HepG2 (cell line): Measurements from ENCODE around the gene PRRT1B. TPM values are rescaled to one million over a fixed set of nuclear protein-coding genes. Genes with fewer than 3 reads are reported as not detected.

Source experiments
- BHLHE40 ChIP-seq: IDR thresholded peaks from 2 replicates; pipeline ENCODE4 v1.6.1; 2011; ENCODE audit warnings: low read length, improper control_type of control experiment
- CREM ChIP-seq, 2 experiments: sonication (generic) in 1 of 2; formaldehyde crosslinking in 1 of 2; IDR thresholded peaks; 2 replicates each; pipeline versions ENCODE4 v1.4.0 to v1.6.1; 2016 to 2020; ENCODE audit warnings: antibody characterized with exemption in 1 of 2, mild to moderate bottlenecking in 1 of 2, missing genetic modification reagents in 1 of 2
- DMAP1 ChIP-seq: IDR thresholded peaks from 2 replicates; pipeline ENCODE4 v1.6.1; 2016
- ETS1 ChIP-seq: sonication (generic); formaldehyde crosslinking; IDR thresholded peaks from 2 replicates; pipeline ENCODE4 v1.4.0; 2020; ENCODE audit warnings: missing genetic modification reagents
- GATAD2A ChIP-seq: IDR thresholded peaks from 2 replicates; pipeline ENCODE4 v1.6.1; 2016
- HMG20A ChIP-seq: IDR thresholded peaks from 2 replicates; pipeline ENCODE4 v1.6.1; 2016; ENCODE audit warnings: borderline replicate concordance
- HMGA1 ChIP-seq: sonication (generic); formaldehyde crosslinking; conservative IDR thresholded peaks from 2 replicates; pipeline ENCODE4 v1.4.0; 2020; ENCODE audit warnings: missing genetic modification reagents
- HNF1A ChIP-seq, 2 experiments: sonication (generic) in 1 of 2; formaldehyde crosslinking in 1 of 2; IDR thresholded peaks; 2 replicates each; pipeline versions ENCODE4 v1.4.0 to v1.6.1; 2016 to 2020; ENCODE audit warnings: borderline replicate concordance in 1 of 2, low read depth in 1 of 2, mild to moderate bottlenecking in 1 of 2, missing genetic modification reagents in 1 of 2
- JUNB ChIP-seq: sonication (generic); formaldehyde crosslinking; IDR thresholded peaks from 2 replicates; pipeline ENCODE4 v1.8.0; 2022; ENCODE audit warnings: missing genetic modification reagents, mild to moderate bottlenecking, borderline replicate concordance
- KAT8 ChIP-seq: IDR thresholded peaks from 2 replicates; pipeline ENCODE4 v1.6.1; 2016; ENCODE audit warnings: missing genetic modification reagents, missing compliant biosample characterization
- MTA3 ChIP-seq: sonication (generic); formaldehyde crosslinking; IDR thresholded peaks from 2 replicates; pipeline ENCODE4 v1.4.0; 2020; ENCODE audit warnings: missing genetic modification reagents
- MXD1 ChIP-seq: sonication (generic); formaldehyde crosslinking; IDR thresholded peaks from 2 replicates; pipeline ENCODE4 v1.4.0; 2020; ENCODE audit warnings: mild to moderate bottlenecking, missing genetic modification reagents
- ONECUT2 ChIP-seq: sonication (generic); formaldehyde crosslinking; IDR thresholded peaks from 2 replicates; pipeline ENCODE4 v1.4.0; 2020; ENCODE audit warnings: missing genetic modification reagents
- RCOR2 ChIP-seq: IDR thresholded peaks from 2 replicates; pipeline ENCODE4 v1.6.1; 2016; ENCODE audit warnings: missing biosample characterization, missing genetic modification reagents
- RFX3 ChIP-seq: IDR thresholded peaks from 2 replicates; pipeline ENCODE4 v1.6.1; 2016; ENCODE audit warnings: missing biosample characterization, missing genetic modification reagents
- SP5 ChIP-seq: IDR thresholded peaks from 2 replicates; pipeline ENCODE4 v1.6.1; 2016; ENCODE audit warnings: low read depth, borderline replicate concordance
- STAG1 ChIP-seq: sonication (generic); formaldehyde crosslinking; IDR thresholded peaks from 2 replicates; pipeline ENCODE4 v1.4.0; 2020; ENCODE audit warnings: missing genetic modification reagents
- ZNF574 ChIP-seq: sonication (generic); formaldehyde crosslinking; IDR thresholded peaks from 2 replicates; pipeline ENCODE4 v1.4.0; 2020; ENCODE audit warnings: missing genetic modification reagents
- ZNF577 ChIP-seq: sonication (generic); formaldehyde crosslinking; IDR thresholded peaks from 2 replicates; pipeline ENCODE4 v1.4.0; 2020; ENCODE audit warnings: mild to moderate bottlenecking, low read depth, missing genetic modification reagents, borderline replicate concordance
- ZSCAN12 ChIP-seq: sonication (generic); formaldehyde crosslinking; IDR thresholded peaks from 2 replicates; pipeline ENCODE4 v1.9.0; 2021; ENCODE audit warnings: mild to moderate bottlenecking, missing genetic modification reagents
- ZSCAN20 ChIP-seq: sonication (generic); formaldehyde crosslinking; IDR thresholded peaks from 2 replicates; pipeline ENCODE4 v1.4.0; 2020; ENCODE audit warnings: missing genetic modification reagents, mild to moderate bottlenecking, borderline replicate concordance
- polyA plus RNA-seq, 8 experiments: library from polyadenylated mRNA; depleted of rRNA in 3 of 8; stranded (reverse) in 7 of 8; unstranded in 1 of 8; fragments of >200 nt; fragmentation: Illumina TruSeq in 4 of 8; extraction: Trizol in 4 of 8; gene quantifications; 2 replicates each; pipeline versions ENCODE4 v1.2.1 to v1.2.3, GENCODE V29; 2011 to 2016; ENCODE audit warnings: low read depth in 4 of 8, missing spikeins in 1 of 8, mixed read lengths in 1 of 8; ENCODE audit not compliant: insufficient read depth in 1 of 8
- total RNA-seq, 5 experiments: library from RNA; depleted of rRNA; stranded (reverse); fragments of >200 nt; fragmentation: Illumina TruSeq; extraction: Trizol; gene quantifications; 2 replicates each; pipeline ENCODE4 v1.2.3, GENCODE V29; 2016; ENCODE audit warnings: low read depth in 1 of 5

The PRRT1B gene
- total and polyA plus RNA-seq, 2 of the 13 experiments (the other 11 are each of a cell fraction or from before 2014, with no cell fraction given): not detected

- TF ChIP-seq HNF1A (IDR thresholded peaks at IDR 0.05; ENCODE audit: low read depth) (0 out of 2 replicates have a peak, but pooled peaks have one; percentile 10), HNF1A (CRISPR knock-in tag; IDR thresholded peaks at IDR 0.05; ENCODE audit: borderline replicate concordance) (peak; percentile 40; the same call in 1 of the 2 replicates), CREM (IDR thresholded peaks at IDR 0.05) (peak; percentile 38; the same call in 1 of the 2 replicates), CREM (CRISPR knock-in tag; IDR thresholded peaks at IDR 0.05) (no peak), MXD1 (CRISPR knock-in tag) (no peak), GATAD2A (CRISPR knock-in tag) (peak; percentile 86), MTA3 (no peak), DMAP1 (CRISPR knock-in tag) (0 out of 2 replicates have a peak, but pooled peaks have one; percentile 49), ONECUT2 (CRISPR knock-in tag) (peak; percentile 95), ZNF574 (CRISPR knock-in tag) (peak; percentile 56; the same call in 1 of the 2 replicates), HMG20A (CRISPR knock-in tag) (peak; percentile 58; the same call in 1 of the 2 replicates), ZSCAN12 (0 out of 2 replicates have a peak, but pooled peaks have one; percentile 33), ETS1 (CRISPR knock-in tag) (no peak), HMGA1 (CRISPR knock-in tag) (no peak), SP5 (CRISPR knock-in tag) (peak; percentile 98), KAT8 (CRISPR knock-in tag) (peak; percentile 15; the same call in 1 of the 2 replicates), BHLHE40 (no peak), RFX3 (CRISPR knock-in tag) (no peak), ZSCAN20 (CRISPR knock-in tag) (0 out of 2 replicates have a peak, but pooled peaks have one; percentile 58), ZNF577 (no peak), STAG1 (CRISPR knock-in tag) (0 out of 2 replicates have a peak, but pooled peaks have one; percentile 19), RCOR2 (CRISPR knock-in tag) (peak; percentile 78), JUNB (CRISPR knock-in tag) (no peak)
These were observed 56.4 kb downstream of the PRRT1B start (continued) for GRCh38 chr9:131601683-131602181.
